Gastrocnemius medialis (tissue), 4 donors: ENCODE measurements around the gene PHLDB2. TPM values are rescaled to one million over a fixed set of nuclear protein-coding genes. Genes with fewer than 3 reads are reported as not detected.

ENCODE experiments used
- ATAC-seq, 2 donors: fragments of 150-250 bp; one replicate each; pipeline ENCODE4 v1.9.1; 2016
- DNase-seq, 2 donors: peaks; one replicate each; pipeline ENCODE4 v3.0.0-alpha.2; 2019
- H3K27ac ChIP-seq, 4 donors: fragments of 200-600 bp; sonication (generic); 1 replicate in 1 of 4; 2 replicates in 3 of 4; pipeline ENCODE4 v1.5.1; 2016 to 2018; ENCODE audit warnings: mild to moderate bottlenecking in 2 of 4, moderate library complexity in 1 of 4
- H3K27me3 ChIP-seq, 3 donors: fragments of 200-600 bp; sonication (generic) in 2 of 3; 1 replicate in 1 of 3; 2 replicates in 2 of 3; pipeline versions ENCODE4 v1.5.1 to v1.6.0; 2016 to 2019; ENCODE audit warnings: mild to moderate bottlenecking in 1 of 3, moderate library complexity in 1 of 3
- H3K36me3 ChIP-seq, 2 donors: fragments of 200-600 bp; sonication (generic) in 1 of 2; one replicate each; pipeline ENCODE4 v1.5.1; 2017 to 2018
- H3K4me1 ChIP-seq, 2 donors: fragments of 200-600 bp; sonication (generic) in 1 of 2; one replicate each; pipeline ENCODE4 v1.5.1; 2016 to 2017; ENCODE audit warnings: mild to moderate bottlenecking in 2 of 2
- H3K4me3 ChIP-seq, 4 donors: fragments of 200-600 bp; sonication (generic) in 3 of 4; 1 replicate in 1 of 4; 2 replicates in 3 of 4; pipeline ENCODE4 v1.5.1; 2016 to 2019; ENCODE audit warnings: mild to moderate bottlenecking in 2 of 4
- H3K9me3 ChIP-seq, 3 donors: fragments of 200-600 bp; sonication (generic) in 2 of 3; 1 replicate in 1 of 3; 2 replicates in 2 of 3; pipeline ENCODE4 v1.5.1; 2016 to 2019
- POLR2A ChIP-seq, 2 donors: fragments of 450-650 bp; IDR thresholded peaks; one replicate each; pipeline ENCODE4 v1.6.1; 2017; ENCODE audit warnings: antibody characterized with exemption in 2 of 2, mild to moderate bottlenecking in 2 of 2, moderate library complexity in 2 of 2
- in situ Hi-C, 4 donors: fragments of 200-750 bp; cut with MboI; loops; one replicate each; pipeline versions ENCODE4 v1.15.0 to v1.8.0; 2017; ENCODE audit warnings: low sequenced_read_pairs in 4 of 4
- intact Hi-C: fragments of 100-400 bp; cut with DNase I; formaldehyde crosslinking; loops from one replicate; pipeline ENCODE4 v1.15.1; 2023; ENCODE audit warnings: low total_unique reads
- total RNA-seq, 4 donors: library from RNA; depleted of rRNA; stranded (reverse); fragments of >200 nt; gene quantifications; one replicate each; pipeline versions ENCODE4 v1.1.0 to v1.2.3, GENCODE V29; 2016
- TF ChIP-seq, protein P1 (sequence below), 5 experiments: fragments of 450-650 bp in 3 of 5; fragments of 200-600 bp in 2 of 5; sonication (generic) in 2 of 5; IDR thresholded peaks in 4 of 5; conservative IDR thresholded peaks in 1 of 5; 1 replicate in 4 of 5; 2 replicates in 1 of 5; pipeline ENCODE4 v1.5.1; 2016 to 2019; ENCODE audit warnings: antibody characterized with exemption in 5 of 5, mild to moderate bottlenecking in 3 of 5, moderate library complexity in 3 of 5

PHLDB2 gene
- total RNA-seq, 4 donors from 2014 or later = 3.0 to 7.2 (median 4.0) TPM

DNA sequence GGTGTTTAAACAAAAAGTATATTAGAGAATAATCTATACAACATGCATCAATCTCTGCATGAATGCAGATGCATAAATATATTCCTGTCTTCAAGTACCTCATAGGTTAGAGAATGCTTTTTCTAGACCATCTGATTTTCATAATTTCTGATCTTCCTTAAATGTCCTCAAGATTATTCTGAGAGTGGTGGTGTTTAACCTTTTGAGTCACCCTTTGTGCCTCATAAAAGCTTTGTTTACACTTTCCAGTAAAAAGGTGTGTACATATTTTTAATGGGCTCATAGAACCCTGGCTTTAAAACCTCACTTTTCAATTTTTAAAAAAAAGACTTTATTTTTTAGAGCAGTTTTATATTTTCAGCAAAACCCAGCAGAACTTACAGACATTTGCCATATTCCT, 78.8 kb downstream of the PHLDB2 start:
- no peak overlapping the region for H3K4me3 ChIP-seq
- ATAC-seq (no peak), DNase-seq (no peak)
- no peaks in the 10 kb centered on the region for H3K27me3 ChIP-seq
- H3K9me3 ChIP-seq = no peaks in the 10 kb centered on the region
- no peak overlapping the region for H3K27ac ChIP-seq
- intact Hi-C loops = no loop called here
- no peaks in the 10 kb centered on the region for H3K36me3 ChIP-seq
- TF ChIP-seq, protein P1, sequence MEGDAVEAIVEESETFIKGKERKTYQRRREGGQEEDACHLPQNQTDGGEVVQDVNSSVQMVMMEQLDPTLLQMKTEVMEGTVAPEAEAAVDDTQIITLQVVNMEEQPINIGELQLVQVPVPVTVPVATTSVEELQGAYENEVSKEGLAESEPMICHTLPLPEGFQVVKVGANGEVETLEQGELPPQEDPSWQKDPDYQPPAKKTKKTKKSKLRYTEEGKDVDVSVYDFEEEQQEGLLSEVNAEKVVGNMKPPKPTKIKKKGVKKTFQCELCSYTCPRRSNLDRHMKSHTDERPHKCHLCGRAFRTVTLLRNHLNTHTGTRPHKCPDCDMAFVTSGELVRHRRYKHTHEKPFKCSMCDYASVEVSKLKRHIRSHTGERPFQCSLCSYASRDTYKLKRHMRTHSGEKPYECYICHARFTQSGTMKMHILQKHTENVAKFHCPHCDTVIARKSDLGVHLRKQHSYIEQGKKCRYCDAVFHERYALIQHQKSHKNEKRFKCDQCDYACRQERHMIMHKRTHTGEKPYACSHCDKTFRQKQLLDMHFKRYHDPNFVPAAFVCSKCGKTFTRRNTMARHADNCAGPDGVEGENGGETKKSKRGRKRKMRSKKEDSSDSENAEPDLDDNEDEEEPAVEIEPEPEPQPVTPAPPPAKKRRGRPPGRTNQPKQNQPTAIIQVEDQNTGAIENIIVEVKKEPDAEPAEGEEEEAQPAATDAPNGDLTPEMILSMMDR (IDR thresholded peaks at IDR 0.05 in 4 of 5, conservative IDR thresholded peaks at IDR 0.05 in 1 of 5) = no peak
- no peak for TF ChIP-seq POLR2A (IDR thresholded peaks at IDR 0.05)
- in situ Hi-C loops = no loop called here
- no peaks in the 10 kb centered on the region for H3K4me1 ChIP-seq

DNA sequence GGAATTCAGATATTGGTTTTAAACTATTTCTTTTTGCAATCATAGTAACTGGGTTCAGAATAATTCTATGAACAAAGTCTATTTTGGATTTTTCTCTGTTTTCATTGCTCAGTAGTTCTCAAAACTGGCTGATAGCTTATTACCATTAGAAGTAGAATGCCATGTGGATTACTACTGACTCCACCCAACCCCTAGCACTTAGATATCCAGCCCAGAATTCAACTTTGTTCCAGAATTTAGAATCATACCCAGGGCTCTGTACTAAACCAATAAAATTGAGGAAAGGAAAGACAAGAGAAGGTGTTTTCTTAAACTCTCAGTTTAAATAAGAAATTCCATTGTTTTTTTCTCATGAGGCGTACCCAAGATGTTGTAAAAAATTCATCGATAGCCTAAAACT, 80.8 kb downstream of the PHLDB2 start:
- TF ChIP-seq, protein P1 (IDR thresholded peaks at IDR 0.05 in 4 of 5, conservative IDR thresholded peaks at IDR 0.05 in 1 of 5) = no peak
- TF ChIP-seq POLR2A (IDR thresholded peaks at IDR 0.05) = no peak
- no peak for DNase-seq
- no peaks in the 10 kb centered on the region for H3K27me3 ChIP-seq
- in situ Hi-C loops = no loop called here
- H3K36me3 ChIP-seq = no peaks in the 10 kb centered on the region
- no peaks in the 10 kb centered on the region for H3K9me3 ChIP-seq
- no peak overlapping the region for H3K27ac ChIP-seq
- intact Hi-C loops = no loop called here
- no peaks in the 10 kb centered on the region for H3K4me1 ChIP-seq
- H3K4me3 ChIP-seq = no peak overlapping the region
- no peak for ATAC-seq

DNA sequence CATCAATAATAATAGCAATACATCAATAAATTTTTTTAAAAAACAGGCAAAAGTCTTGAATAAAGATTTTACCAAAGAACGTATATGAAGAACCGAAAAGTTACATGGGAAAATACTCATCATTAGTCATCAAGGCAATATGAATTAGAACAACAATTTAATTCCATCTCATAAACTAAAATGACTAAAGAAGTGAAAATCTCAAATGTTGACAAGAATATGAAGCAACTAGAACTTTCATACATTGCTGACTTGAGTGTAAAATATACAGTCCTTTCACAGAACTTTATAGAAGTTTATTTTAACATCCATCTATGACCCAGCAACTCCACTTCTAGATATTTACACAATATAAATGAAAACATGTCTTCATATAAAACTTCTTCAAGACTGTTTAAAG, 84.5 kb downstream of the PHLDB2 start:
- TF ChIP-seq, protein P1 (IDR thresholded peaks at IDR 0.05 in 4 of 5, conservative IDR thresholded peaks at IDR 0.05 in 1 of 5) = no peak
- TF ChIP-seq POLR2A (IDR thresholded peaks at IDR 0.05) = no peak
- H3K9me3 ChIP-seq = no peaks in the 10 kb centered on the region
- in situ Hi-C loops = no loop called here
- H3K36me3 ChIP-seq = no peaks in the 10 kb centered on the region
- H3K4me1 ChIP-seq = no peaks in the 10 kb centered on the region
- ATAC-seq = no peak
- DNase-seq = no peak
- no peak overlapping the region for H3K4me3 ChIP-seq
- H3K27ac ChIP-seq = no peak overlapping the region
- no peaks in the 10 kb centered on the region for H3K27me3 ChIP-seq
- intact Hi-C loops = no loop called here

DNA sequence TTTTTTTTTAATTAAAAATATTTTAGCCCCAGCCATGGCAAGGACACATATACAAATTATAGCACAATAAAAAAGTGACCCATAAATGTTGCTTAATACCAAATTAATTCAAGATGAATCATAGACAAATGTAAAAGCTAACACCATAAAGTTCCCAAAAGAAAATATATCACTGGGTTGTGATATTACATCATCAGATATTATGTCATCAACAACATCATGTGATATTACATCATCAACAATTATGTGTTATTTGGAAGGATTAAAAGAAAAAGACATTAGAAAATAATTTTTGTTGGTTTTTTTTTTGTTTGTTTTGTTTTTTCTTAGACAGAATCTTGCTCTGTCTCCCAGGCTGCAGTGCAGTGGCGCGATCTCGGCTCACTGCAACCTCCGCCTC, 85.3 kb downstream of the PHLDB2 start:
- no peaks in the 10 kb centered on the region for H3K36me3 ChIP-seq
- TF ChIP-seq, protein P1 (IDR thresholded peaks at IDR 0.05 in 4 of 5, conservative IDR thresholded peaks at IDR 0.05 in 1 of 5) = no peak
- no peak for TF ChIP-seq POLR2A (IDR thresholded peaks at IDR 0.05)
- H3K9me3 ChIP-seq = no peaks in the 10 kb centered on the region
- ATAC-seq (no peak), DNase-seq (no peak)
- intact Hi-C loops = no loop called here
- H3K27ac ChIP-seq = no peak overlapping the region
- in situ Hi-C loops = no loop called here
- no peaks in the 10 kb centered on the region for H3K4me1 ChIP-seq
- H3K4me3 ChIP-seq = no peak overlapping the region
- H3K27me3 ChIP-seq = no peaks in the 10 kb centered on the region

DNA sequence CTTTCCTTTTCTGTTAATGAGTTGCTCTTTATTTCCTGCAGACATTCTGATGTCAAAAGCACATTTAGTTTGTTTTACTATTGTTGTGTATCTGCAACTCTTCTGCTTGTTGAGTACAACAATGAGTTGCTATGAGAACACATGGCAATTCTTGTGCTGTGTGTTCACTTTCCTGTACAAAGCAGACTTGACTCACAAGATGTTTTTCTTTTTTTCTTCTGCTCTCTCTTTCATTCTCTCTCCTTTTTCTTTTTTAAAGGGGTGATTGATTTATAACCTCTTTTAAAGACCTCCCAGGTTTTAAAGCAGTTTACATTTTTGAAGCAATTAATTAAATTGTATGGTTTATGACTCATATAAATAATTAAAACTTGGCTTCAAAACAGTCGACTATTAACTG, 88.2 kb downstream of the PHLDB2 start:
- H3K4me3 ChIP-seq = no peak overlapping the region
- ATAC-seq (no peak), DNase-seq (no peak)
- H3K27me3 ChIP-seq = no peaks in the 10 kb centered on the region
- TF ChIP-seq, protein P1 (IDR thresholded peaks at IDR 0.05 in 4 of 5, conservative IDR thresholded peaks at IDR 0.05 in 1 of 5) = no peak
- no peak for TF ChIP-seq POLR2A (IDR thresholded peaks at IDR 0.05)
- H3K9me3 ChIP-seq = no peaks in the 10 kb centered on the region
- H3K36me3 ChIP-seq = no peaks in the 10 kb centered on the region
- H3K27ac ChIP-seq = no peak overlapping the region
- intact Hi-C loops (no loop called here), in situ Hi-C loops (no loop called here)
- no peaks in the 10 kb centered on the region for H3K4me1 ChIP-seq
